GM21528 (cell line): ENCODE results near the gene ARRB1.

ENCODE experiments used
- ATAC-seq: cut with Tn5 transposase; IDR thresholded peaks from one replicate; pipeline ENCODE4 v1.9.1; 2021; ENCODE audit warnings: mild to moderate bottlenecking, moderate library complexity; ENCODE audit not compliant: unreplicated experiment, low FRiP score

ARRB1 gene

DNA sequence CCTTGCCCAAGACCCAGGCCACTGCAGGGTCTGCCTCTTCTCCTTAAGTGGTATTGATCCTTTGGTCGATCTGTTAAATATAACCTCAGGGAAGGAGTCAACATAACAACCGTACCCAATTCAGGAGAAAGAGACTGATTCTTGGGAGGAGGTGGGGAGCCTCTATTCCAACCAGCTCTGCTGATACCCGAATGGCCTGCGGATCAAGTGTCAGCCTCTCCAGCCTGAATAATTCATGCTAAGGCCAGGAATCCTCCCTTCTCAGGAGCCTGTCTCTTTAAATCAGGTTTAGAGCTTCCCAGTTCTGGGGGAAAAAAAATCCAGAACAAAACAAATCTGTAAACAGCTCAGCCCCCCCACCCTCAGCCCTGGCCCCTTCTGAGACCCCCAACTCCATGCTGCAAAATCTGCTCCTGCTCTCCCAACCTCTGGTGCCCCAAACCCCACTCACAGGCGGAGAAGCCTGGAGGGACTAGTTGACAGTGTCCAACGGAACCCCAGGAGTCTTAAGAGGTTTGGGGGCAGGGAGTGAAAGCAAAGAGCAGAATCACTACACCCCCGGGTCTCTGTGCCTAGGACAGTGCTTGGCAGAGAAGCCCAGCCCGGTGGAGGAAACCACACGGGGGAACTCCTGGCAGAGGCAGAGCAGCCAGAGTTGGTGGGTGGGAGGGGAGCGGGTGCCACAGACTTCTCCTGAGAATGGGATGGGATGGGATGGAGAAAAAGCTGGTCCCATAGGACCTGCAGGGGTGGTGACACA is 111.8 kb downstream of the ARRB1 start:
- ATAC-seq, result no peak

DNA sequence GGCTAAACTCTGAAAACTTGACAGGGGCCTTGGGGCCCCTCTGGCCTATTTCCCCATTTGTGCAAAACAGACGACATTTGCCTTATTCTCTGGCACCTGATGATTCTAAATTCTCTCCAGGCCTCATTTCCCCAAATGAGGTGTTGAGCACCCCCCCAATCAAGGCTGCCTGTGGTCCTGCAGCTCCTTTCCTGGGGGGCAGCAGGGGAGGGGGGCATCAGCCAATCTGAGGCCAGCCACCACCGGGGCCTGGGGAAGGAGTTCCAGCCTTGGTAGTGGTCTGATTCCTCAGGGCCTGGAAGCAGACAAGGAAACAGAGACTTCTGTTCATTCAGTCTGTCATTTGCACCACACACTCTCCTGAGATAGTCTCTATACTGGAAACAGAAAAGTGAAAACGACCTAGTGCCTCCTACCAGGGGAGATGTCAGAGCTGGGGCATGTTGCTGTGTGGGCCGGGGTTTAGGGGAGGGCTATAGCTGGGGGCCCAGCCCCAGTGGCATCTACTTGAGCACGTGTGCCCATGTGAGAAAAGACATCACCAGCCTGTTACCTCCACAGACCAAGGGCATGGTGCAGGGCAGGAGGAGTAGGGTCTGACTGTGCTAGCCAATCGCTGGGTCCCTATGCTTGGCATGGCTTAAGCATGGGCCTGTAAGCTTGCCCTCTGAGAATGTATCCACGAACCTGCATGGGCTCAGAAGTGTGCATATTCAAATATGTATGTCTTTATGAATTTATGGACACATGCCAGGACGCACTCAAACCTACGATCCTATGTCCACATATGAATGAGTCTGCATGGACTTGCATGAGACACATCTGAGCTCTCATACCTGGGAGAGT is 112.6 kb downstream of the ARRB1 start:
- ATAC-seq, result no peak

DNA sequence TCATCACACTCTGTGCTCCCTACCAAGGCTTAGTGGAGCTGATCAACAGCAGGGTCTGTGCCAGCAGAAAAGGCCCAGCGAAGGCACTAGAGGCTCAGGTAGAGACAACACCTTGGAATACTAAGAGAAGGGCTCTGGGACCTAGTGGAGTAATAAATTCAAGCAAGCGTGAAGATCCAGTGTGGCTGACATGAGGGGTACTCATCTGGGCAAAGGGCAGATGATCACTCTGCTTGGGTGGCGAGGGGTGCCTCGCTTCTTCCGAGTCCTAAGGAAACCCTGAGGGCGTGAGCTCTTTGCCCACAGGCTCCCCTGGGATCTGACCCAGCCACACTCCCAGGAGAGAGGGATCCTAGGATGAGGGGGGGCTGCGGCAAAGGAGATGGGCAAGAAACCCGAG is 114.4 kb downstream of the ARRB1 start:
- no peak for ATAC-seq

- no peak for ATAC-seq
Measured at GRCh38 chr11:75236062-75236461, 115.4 kb downstream of the ARRB1 start.

- ATAC-seq, result no peak
Measured at GRCh38 chr11:75233754-75234172, 117.7 kb downstream of the ARRB1 start.

GRCh38 chr11:75230621-75231020 is 120.8 kb downstream of the ARRB1 start:
- ATAC-seq, result no peak

DNA sequence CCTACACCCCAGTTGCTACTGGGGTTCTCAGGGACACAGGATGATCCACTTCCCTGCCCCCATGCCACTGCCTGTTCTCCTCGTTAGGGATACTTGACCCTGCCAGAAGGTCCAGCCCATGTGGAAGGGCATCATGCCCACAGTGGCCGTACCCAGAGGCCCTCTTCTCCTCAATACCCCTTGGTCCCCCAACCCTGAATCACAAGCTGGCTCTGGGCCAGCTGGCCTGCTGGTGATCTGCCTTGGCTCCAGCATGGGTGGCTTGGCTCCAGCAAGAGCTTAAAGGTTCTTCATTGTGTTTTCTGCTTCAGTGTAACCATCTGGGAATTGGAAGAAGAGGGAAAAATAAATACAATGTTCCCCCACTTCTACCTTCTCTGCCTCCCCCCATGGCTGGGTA is 122.0 kb downstream of the ARRB1 start:
- no peak for ATAC-seq

- ATAC-seq, result no peak
Measured at GRCh38 chr11:75225794-75226193, 125.7 kb downstream of the ARRB1 start.

DNA sequence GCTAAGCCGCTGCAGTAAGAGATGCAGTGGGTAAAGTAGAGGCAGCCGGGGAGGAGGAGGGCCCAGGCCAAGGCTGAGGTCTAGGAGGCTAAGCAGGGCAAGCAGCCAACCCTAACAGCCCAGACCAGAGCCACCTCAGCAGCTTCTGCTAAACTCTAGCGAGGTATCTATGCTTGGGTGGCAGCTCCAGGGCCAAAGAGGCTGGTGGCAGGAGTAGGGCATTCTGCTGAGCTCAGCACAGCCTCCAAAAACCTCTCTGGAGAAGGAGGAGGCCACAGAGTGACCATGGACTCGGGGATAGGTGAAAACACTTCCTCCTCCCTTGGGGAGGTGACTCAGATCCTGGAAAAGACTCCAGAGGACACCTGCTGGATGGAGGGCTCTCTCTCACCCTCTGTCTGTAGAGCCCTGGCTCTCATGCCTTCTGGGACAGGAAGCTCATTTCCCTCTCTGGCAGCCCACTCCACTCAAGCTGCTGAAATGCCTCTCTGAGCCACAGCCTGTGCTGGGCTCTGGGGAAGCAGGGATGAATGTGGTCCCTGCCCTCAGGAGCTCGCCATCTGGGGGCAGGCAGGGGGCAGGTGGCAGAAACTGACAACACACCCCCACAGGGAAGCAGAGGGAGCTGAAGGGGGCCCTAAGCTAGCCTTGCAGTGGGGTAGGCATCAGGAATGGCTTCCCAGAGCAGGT is 127.4 kb downstream of the ARRB1 start:
- ATAC-seq, result no peak

GRCh38 chr11:75219869-75220268 is 131.6 kb downstream of the ARRB1 start:
- ATAC-seq, result no peak

GRCh38 chr11:75214843-75215242 is 136.6 kb downstream of the ARRB1 start:
- ATAC-seq, result no peak

GRCh38 chr11:75214411-75214821 is 137.0 kb downstream of the ARRB1 start:
- ATAC-seq, result no peak
